ENCODE results near the gene NELL2. TPM values are rescaled to one million over a fixed set of nuclear protein-coding genes. Genes with fewer than 3 reads are reported as not detected.

Gene NELL2
- total and polyA plus RNA-seq, 4 donors, result 0.09 to 0.42 (median 0.17) TPM; not detected in 1

DNA sequence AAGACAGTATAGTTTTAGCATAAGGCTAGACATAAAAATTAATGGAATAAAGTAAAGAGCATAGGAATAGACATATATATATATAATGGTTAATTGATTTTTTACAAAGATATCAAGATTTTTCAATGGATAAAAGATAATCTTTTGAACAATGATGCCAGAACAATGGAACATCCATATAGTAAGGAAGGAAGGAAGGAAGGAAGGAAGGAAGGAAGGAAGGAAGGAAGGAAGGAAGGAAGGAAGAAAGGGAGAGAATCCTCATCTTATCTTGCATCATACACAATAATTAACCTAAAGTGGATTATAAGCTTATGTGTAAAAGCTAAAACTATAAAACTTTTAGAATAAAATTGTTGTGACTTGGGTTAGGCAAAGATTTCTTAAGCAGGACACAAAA is 9.8 kb upstream of the NELL2 start:
- peaks cover 0 to 3% (median 0%) of the 10 kb centered on the region in 4 donors for H3K27me3 ChIP-seq (ENCODE audit: control insufficient read depth in 4 of 4, insufficient read depth in 4 of 4, low read length in 3 of 4)
- TF ChIP-seq GABPA (IDR thresholded peaks at IDR 0.05 in 1 of 2, conservative IDR thresholded peaks at IDR 0.05 in 1 of 2), result no peak
- no peak for TF ChIP-seq NR2F2 (IDR thresholded peaks at IDR 0.05)
- TF ChIP-seq SP1 (IDR thresholded peaks at IDR 0.05), result no peak
- TF ChIP-seq FOXA1 (IDR thresholded peaks at IDR 0.05), result no peak
- TF ChIP-seq, protein P1, sequence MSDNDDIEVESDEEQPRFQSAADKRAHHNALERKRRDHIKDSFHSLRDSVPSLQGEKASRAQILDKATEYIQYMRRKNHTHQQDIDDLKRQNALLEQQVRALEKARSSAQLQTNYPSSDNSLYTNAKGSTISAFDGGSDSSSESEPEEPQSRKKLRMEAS (IDR thresholded peaks at IDR 0.05), result no peak
- TF ChIP-seq EGR1 (IDR thresholded peaks at IDR 0.05; ENCODE audit: low read depth in 2 of 2), result no peak
- TF ChIP-seq JUND (IDR thresholded peaks at IDR 0.05), result no peak
- TF ChIP-seq HNF4G (IDR thresholded peaks at IDR 0.05), result no peak
- TF ChIP-seq, protein P2, sequence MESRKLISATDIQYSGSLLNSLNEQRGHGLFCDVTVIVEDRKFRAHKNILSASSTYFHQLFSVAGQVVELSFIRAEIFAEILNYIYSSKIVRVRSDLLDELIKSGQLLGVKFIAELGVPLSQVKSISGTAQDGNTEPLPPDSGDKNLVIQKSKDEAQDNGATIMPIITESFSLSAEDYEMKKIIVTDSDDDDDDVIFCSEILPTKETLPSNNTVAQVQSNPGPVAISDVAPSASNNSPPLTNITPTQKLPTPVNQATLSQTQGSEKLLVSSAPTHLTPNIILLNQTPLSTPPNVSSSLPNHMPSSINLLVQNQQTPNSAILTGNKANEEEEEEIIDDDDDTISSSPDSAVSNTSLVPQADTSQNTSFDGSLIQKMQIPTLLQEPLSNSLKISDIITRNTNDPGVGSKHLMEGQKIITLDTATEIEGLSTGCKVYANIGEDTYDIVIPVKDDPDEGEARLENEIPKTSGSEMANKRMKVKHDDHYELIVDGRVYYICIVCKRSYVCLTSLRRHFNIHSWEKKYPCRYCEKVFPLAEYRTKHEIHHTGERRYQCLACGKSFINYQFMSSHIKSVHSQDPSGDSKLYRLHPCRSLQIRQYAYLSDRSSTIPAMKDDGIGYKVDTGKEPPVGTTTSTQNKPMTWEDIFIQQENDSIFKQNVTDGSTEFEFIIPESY (IDR thresholded peaks at IDR 0.05), result no peak
- TF ChIP-seq TAF1 (conservative IDR thresholded peaks at IDR 0.05), result no peak
- TF ChIP-seq, protein P3, sequence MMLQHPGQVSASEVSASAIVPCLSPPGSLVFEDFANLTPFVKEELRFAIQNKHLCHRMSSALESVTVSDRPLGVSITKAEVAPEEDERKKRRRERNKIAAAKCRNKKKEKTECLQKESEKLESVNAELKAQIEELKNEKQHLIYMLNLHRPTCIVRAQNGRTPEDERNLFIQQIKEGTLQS (IDR thresholded peaks at IDR 0.05), result no peak
- TF ChIP-seq FOXA2 (IDR thresholded peaks at IDR 0.05), result no peak
- TF ChIP-seq, protein P4, sequence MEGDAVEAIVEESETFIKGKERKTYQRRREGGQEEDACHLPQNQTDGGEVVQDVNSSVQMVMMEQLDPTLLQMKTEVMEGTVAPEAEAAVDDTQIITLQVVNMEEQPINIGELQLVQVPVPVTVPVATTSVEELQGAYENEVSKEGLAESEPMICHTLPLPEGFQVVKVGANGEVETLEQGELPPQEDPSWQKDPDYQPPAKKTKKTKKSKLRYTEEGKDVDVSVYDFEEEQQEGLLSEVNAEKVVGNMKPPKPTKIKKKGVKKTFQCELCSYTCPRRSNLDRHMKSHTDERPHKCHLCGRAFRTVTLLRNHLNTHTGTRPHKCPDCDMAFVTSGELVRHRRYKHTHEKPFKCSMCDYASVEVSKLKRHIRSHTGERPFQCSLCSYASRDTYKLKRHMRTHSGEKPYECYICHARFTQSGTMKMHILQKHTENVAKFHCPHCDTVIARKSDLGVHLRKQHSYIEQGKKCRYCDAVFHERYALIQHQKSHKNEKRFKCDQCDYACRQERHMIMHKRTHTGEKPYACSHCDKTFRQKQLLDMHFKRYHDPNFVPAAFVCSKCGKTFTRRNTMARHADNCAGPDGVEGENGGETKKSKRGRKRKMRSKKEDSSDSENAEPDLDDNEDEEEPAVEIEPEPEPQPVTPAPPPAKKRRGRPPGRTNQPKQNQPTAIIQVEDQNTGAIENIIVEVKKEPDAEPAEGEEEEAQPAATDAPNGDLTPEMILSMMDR (IDR thresholded peaks at IDR 0.05; ENCODE audit: low read depth, low read length, missing input control), result no peak
- TF ChIP-seq, protein P5, sequence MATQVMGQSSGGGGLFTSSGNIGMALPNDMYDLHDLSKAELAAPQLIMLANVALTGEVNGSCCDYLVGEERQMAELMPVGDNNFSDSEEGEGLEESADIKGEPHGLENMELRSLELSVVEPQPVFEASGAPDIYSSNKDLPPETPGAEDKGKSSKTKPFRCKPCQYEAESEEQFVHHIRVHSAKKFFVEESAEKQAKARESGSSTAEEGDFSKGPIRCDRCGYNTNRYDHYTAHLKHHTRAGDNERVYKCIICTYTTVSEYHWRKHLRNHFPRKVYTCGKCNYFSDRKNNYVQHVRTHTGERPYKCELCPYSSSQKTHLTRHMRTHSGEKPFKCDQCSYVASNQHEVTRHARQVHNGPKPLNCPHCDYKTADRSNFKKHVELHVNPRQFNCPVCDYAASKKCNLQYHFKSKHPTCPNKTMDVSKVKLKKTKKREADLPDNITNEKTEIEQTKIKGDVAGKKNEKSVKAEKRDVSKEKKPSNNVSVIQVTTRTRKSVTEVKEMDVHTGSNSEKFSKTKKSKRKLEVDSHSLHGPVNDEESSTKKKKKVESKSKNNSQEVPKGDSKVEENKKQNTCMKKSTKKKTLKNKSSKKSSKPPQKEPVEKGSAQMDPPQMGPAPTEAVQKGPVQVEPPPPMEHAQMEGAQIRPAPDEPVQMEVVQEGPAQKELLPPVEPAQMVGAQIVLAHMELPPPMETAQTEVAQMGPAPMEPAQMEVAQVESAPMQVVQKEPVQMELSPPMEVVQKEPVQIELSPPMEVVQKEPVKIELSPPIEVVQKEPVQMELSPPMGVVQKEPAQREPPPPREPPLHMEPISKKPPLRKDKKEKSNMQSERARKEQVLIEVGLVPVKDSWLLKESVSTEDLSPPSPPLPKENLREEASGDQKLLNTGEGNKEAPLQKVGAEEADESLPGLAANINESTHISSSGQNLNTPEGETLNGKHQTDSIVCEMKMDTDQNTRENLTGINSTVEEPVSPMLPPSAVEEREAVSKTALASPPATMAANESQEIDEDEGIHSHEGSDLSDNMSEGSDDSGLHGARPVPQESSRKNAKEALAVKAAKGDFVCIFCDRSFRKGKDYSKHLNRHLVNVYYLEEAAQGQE (IDR thresholded peaks at IDR 0.05), result no peak
- TF ChIP-seq HNF4A (conservative IDR thresholded peaks at IDR 0.05), result no peak
- no peak for TF ChIP-seq RAD21 (IDR thresholded peaks at IDR 0.05)
- no peak for TF ChIP-seq RXRA (IDR thresholded peaks at IDR 0.05)
- no peak for TF ChIP-seq YY1 (IDR thresholded peaks at IDR 0.05)
- H3K4me3 ChIP-seq (ENCODE audit: low read depth in 1 of 3, low read length in 3 of 3), result no peak overlapping the region
- H3K27ac ChIP-seq (ENCODE audit: low read depth in 1 of 2, low read length in 2 of 2), result no peak overlapping the region
- H3K4me1 ChIP-seq (ENCODE audit: control insufficient read depth in 4 of 4, insufficient read depth in 4 of 4, low read length in 3 of 4), result no peaks in the 10 kb centered on the region
- H3K9ac ChIP-seq (ENCODE audit: low read depth in 1 of 2, low read length in 2 of 2), result no peak overlapping the region
- H3K36me3 ChIP-seq (ENCODE audit: control insufficient read depth in 4 of 4, insufficient read depth in 3 of 4, low read depth in 1 of 4, low read length in 3 of 4), result no peaks in the 10 kb centered on the region
- DNase-seq (ENCODE audit: low spot score), result no peak
- H3K9me3 ChIP-seq (ENCODE audit: control insufficient read depth in 4 of 4, low read length in 3 of 4), result peaks cover 0 to under 1% (median 0%) of the 10 kb centered on the region in 4 donors

Measured in liver (tissue), 9 donors.